Right forelimb (tissue), 1 donor: ENCODE data around the gene CERK.
"Not testable (repeated sequence)": the region's sequence is repeated elsewhere in the genome, so short reads cannot be mapped to it uniquely, and the experiment has no call there.

Source experiments
- DNase-seq: peaks from one replicate; pipeline ENCODE4 v3.0.0-alpha.2; 2018

CERK gene

DNA sequence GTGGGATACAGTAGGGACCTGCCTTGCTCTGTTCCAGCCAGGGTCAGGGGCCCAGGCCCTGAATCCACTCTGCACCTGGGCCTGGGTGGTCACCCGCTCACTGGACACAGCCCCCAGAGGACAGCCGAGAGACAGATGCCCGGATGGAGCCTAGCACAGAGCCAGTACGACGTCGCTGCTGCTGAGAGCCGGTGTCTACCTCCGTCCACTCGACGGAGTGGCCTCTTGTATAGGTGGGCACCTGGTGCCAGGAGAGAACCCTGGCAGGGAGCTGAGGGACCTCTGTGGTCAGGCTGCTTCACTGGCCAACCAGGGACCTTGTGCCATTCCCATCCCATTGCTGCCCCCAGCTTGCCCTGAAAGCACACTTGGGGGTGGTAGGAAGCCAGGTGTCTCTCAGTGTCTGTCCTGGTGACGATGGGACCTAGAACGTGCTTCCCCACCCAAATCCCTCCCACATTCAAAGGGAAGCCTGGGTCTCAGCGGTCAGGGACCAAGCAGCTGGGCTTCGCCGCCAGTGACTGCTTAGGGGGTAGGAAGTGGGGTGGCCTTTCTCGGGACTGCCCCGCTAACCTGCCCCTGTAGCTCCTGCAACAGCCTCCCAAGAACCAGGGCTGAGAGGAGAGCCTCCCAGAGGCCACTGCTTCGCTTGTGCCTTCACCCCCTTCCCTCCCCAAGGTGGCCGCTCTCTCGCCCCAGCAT, 10.3 kb upstream of the CERK start:
- DNase-seq = no peak

DNA sequence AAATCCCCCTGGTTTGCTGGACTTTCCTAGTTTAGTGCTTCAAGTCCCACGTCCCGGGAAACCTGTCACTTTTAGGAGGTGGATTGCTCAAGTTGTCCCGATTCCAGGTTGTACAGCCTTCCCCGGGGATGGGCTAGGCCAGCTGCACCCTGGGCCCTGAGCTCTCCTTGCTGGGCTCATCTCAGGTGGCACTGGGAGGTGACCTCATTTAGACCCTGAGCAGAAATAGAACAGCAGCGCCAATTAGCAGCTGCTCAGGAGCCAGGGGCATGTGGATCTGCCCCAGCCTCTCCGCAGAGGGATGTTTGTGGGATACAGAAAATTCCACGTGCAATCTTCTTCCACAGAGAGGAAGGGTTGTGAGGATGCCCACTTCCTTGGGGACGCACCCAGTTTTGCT, 9.6 kb upstream of the CERK start:
- DNase-seq = no peak

DNA sequence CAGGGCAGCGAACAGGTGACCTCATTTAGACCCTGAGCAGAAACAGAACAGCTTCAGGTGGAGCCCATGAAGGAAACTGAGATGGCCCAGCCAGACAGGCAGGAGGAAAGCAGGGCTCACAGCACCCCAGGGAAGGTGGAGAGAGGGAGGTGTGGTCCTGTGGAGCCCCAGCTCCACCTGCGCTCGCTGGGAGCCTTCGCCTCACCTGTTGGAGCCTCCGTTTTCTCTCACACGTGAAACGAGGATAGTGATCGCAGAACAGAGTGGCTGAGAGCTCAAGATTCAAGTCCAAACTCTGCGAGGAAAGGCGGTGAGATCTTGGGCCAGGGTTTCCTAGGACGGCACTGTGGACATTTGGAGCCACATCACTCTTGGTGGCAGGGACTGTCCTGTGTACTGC, 8.6 kb upstream of the CERK start:
- DNase-seq = no peak

DNA sequence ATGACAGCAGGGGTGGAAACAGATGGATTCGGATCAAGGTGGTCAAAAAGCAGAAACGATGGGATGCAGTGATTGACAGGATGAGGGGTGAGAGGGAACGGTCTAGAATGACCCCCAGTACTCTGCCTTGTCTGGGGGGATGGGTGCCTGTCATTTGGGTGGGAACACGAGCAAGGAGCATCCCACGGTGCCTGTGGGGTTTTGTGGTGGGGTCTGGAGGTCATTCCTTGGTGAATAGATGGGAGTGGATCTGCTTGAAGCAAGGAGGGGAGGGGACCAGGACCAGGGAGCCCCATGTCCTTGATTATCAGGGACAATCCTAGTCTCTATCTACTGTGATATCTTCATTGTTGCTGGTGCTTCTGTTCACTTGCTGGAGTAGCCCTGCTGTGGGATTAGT, 8.1 kb upstream of the CERK start:
- DNase-seq = no peak

DNA sequence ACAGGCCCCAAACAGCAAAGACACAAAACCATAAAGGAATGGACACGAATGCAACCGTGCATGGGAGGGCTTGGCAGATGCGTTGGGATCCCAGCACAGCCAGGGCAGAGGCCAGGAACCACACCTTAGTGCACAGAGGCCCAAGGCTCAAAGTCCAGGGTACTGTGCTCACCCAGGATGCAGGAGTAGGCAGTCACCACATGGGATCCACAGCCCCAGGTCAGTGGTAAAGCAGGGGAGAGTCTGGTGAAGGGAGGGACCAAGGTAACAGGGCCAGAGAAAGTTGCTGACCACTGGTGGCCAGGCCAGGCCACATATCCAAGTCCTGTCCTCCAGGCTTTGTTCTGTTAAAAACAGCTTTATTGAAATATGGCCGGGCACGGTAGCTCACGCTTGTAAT, 6.5 kb upstream of the CERK start:
- no peak for DNase-seq

DNA sequence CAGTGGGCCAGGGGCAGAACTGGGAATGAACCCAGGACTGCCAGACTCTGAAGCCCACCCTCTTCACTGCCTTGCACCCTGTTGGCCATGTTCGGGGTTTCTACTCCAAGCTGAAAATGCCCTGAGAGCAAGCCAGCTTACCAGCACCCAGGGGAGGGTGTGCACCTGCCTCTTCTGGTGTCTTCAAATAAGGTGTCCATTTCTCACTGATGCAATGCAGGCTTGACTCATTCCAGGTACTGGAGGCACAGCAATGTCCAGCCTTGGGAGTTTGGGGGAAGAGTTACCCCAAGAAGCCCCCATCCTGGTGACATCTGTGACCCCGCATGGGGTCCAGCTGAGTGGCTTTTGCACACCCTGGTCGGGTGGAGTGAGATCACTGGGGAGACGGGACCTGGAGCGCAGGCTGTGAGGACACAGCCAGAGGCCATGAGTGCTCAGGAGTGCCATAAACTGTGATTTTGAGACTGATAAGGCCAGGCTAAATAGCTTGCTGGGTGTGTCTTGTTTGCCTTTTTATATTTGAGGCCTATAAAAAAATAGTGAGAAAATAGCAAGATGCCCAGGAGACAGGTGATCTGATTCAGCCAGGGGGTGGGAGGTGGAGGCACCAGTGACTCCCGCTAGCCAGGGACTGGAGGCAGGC, 4.6 kb upstream of the CERK start:
- DNase-seq = no peak

DNA sequence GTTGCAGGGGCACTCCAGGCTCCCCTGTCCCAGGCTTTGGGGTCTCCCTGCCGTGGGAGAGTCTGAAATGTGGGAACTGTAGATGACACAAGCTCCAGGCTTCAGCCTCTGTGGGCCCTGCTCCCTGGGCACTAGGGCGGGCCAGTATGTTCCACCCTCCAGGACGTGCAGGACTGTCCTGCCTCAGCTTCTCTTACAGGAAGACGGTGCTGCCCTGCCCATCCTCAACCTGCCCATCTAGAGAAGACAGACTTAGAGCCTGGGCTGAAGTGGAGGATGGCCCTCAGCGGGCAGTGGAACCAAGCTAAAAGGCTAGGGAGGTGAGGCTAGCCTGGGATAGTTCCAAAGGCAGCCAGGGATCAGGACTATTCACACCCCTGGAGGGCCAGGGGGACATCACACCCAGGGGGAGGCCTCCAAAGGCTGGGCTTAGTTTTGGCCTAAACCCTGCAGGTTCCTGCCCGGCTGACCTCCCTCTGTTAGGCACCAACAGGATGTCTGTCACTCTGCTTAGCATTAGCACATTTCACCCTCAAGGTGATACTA, 4.0 kb upstream of the CERK start:
- no peak for DNase-seq

DNA sequence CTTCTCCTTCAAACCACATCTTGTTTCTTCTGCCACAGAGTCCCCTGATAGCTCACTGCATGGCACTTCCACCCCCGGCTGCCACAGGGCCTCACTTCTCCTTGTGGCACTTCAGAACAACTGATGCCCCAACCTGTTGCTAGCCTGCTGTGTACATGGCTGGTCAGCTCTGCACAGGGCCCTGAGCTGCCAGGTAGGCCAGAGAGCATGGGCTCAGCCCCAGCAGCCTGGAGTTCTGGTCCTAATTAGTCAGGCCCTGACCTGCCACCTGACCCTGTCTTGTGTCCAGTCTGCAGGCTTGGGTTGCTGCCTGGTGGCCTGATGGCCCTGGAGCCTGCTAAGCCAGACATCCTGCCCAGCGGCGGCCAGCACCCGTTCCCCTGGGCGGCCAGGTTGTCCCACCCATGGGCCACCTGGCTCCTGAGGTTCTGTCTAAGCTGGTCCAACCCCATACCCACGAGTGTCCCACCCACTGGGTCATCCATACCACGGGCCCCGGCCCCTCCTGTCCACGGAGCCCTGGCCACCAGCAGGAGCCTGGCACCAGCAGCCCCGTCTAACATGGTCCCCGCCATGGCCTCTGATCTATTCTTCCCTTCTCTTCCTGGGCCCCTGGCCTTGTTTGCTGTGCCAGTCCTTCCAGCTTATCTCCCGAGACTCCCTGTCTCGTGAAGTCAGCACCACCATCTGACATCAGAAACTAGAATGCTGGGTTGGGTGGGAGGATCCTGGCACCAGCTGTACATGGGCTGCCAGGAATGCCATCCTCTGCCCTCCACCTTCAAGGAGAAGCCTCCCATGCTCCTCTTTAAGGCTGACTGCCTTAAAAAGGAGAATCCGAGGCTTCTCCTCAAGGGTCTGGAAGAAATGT, 3.1 kb upstream of the CERK start:
- no peak for DNase-seq

DNA sequence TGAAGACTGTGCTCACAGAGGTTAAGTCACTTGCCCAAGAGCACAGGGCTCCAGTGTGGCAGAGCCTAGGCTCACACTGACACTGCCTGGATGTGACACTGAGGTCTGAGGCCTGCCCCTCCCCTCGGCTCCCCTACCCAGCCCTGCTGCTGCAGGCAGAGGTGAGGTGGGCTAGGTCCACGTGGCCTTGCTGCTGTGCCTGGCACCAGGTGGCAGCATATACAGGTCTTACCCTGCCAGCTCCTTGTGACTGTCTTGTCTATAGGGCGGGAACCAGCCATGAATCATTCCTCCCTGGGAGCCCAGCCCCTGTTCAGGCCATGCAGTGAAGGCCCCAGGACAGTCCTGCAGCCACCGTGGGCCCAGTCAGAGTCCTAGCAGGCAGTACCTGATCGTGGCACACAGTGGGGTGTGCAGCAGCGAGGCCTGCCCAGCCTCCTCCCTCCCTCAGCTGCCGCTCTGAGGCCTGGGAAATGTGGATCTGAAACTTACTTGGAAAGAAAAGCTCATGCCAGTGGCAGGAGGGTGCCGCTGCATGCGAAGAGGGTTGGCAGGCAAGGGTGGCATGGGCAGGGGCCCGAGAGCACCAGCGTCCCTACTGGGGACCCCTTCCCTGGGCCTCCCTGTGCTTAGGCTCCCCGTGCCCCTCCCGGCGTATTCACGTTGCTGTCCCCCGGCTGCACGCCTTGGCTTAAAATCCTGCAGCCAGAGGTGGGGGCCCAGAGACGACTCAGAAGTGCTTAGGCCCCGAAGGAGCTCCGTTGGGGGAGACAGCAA, 1.2 kb upstream of the CERK start:
- peak; percentile 74 for DNase-seq

DNA sequence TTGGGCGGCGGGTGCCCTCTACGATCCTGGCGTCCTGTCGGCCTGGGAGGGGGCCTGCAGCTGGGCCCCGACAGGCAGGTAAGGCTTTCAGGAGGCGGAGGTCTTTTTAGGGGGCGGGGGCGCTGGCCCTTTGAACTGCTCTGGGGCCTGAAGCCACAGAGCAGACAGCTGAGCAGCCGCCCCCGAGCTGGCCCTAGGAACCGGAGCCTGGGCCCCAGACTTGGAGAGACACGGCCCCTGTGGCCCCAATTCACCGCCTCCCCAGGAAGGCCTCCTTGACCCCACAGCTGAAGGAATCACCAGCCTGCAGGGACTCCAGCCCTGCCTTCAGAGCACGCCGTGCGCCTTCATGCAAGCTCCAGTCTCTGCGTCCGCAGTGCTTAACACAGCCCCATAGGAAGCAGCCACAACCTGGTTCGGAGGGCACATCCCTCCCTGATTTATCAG, 618 bp upstream of the CERK start:
- no peak for DNase-seq

DNA sequence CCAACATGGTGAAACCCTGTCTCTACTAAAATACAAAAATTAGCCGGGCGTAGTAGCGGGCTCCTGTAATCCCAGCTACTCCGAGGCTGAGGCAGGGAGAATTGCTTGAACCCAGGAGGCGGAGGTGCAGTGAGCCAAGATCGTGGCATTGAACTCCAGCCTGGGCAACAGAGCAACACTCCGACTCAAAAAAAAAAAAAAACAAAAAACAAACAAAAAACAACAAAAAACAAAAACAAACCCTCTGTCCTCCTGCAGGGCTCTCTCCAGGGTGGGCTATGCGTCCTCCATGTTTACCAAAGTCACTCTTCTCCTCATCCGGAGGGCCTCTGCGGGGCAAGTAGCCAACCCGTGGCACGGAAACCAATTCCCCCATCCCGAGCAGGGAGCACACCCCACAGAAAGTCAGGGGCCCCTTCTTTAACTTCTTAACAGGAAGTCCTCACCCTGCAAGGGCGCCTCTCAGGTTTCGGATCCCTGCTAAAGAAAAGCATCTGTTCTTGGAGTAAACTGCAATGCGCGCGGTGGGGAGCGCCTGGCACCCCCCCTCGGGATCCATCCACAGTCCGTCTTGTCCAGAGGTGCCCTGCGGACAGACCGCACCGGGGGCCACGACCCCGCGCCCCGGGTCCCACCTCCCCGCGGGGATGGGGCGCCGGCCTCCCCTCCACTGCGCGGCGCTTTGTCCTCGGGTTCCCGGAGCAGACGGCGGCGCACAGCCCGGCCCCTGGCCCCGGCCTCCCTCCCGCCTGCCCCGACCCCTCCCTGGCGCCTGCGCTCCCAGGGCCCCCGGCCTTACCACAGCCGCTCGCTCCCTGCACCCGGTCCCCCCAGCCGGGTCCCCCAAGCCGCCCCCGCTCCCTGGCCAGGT, 712 bp downstream of the CERK start:
- peak; percentile 77 for DNase-seq

DNA sequence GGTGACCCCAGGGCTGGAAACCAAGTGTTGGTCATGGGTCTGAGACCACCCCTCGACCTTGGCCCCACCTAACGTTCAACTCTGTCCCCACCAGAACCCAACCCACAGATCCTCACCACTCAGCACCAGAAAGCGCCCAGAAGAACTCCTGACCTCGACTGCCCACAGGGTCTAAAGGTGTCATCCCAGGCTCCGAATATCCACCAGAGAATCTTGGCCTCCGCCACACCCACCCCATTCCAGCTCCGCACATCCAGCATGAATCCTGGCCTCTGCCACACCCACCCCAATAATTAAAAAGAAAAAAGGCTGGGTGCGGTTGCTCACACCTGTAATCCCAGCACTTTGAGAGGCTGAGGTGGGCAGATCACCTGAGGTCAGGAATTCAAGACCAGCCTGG, 1.3 kb downstream of the CERK start:
- DNase-seq = no peak

DNA sequence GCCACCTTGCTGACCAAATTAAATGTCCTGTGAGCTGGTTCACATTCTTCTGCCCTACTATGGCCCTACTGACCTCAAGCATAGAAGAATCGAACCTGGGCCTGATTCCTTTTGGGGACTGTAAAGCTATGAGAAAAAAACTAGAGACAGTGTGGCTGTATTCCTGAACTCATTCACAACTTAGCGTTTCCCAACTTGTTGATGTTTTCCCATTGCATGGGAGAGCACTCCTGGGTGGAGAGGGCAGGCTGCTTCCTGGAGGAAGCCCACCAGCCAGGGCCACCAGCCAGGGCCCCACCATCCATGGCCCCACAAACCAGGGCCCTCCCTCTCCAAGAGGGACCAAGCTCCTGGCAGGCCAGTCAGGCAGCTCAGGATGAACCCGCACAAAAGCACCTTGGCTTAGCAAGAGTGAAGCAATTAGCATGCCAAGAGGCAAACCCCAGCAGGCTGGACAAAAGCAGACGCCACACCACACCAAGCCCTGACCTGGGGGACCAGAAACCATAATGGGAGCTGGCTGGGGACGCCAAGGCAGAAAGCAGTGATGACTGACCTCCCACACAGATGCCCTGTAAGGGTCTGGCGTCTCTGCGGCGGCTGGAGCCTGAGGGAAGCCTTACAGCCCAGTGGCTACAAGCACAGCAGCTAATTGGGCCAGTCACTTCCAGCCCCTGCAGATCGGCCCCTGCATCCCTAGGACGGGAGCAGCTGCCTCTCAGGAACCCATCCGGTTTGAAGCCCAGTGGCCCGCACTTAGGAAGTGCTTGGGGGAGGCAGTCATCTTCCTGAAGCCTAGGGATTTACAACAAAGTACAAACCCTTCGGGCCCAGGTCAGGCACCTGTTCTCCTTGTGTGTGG, 2.1 kb downstream of the CERK start:
- no peak for DNase-seq

DNA sequence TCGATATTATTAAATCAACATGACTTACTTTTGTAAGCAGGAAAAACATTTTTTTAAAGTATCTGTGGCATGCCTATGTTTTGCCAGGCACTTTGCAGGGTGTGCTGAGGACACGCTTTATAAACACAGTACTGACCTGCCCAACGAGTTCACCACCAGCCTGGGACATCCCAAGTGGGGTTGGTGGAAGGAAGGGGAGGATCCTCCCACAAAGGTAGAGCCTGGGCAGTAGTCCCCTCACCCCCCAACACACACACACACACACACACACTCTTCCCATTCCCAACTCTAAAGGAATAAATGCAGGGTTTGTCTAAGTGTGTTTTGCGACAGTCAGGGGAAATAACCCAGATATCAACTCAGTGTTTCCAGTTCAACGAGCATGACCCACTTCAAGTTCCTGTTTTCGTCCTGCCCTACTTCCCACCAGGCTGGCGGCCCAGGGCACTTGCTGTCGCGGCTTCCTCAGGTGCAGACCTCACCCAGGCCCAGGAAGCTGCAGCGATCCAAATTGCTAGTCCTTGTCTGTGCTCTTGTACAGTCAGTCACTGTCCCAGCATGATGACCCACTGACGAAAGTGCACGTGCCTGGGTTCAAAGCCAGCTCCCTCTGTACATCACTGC, 3.1 kb downstream of the CERK start:
- no peak for DNase-seq

DNA sequence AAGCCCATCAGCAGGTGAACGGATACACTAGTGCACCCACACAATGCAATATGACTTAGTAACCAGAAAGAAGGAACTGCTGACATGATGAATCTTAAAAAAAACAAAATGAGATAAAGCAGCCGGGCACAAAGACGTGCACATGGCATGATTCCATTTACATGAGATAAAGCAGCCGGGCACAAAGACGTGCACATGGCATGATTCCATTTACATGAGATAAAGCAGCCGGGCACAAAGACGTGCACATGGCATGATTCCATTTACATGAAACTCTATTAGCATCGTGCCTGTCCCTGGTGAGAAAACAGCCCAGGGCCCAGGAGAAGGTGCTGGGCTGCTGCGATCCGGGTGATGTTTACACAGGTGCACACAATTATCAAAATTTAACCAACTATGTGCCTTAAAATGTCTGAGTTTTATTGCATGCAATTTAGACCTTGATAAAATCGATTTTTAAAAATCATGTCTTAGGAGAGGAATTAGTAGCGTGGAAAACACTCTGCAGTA, 3.8 kb downstream of the CERK start:
- not testable (repeated sequence) for DNase-seq

DNA sequence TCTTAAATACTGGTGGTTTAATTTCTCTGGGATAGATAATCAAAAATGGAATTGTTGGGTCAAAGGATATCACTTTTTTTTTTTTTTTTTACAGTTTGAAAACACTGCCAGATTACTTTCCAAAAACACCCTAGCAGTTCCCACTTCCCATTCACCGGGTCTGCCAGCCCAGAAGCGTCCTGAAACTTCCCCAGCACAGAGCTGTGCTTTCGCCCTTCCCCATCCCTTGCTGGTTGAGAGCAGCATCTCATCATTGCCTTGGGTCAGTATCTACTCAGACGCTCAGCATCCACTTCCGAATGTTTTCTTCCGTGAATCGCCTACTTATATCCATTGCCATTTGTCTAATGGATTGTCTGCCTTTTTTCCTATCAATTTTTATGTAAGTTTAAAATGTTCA, 5.5 kb downstream of the CERK start:
- no peak for DNase-seq

DNA sequence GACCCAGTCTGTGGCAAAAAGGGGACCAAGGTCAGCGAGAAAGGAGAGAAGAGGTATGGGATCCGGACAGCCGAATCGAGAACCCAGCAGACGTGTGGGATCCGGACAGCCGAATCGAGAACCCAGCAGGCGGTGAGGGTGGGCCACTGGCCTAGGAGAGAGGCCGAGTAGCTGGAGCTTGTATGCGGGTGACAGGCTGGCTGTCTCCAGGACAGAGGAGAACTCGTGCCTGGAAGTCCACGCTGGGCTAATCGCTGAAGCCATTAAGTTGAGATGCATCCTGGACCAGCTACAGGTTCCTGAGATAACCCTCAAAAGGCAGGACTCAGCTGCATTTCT, 6.0 kb downstream of the CERK start:
- DNase-seq = no peak

DNA sequence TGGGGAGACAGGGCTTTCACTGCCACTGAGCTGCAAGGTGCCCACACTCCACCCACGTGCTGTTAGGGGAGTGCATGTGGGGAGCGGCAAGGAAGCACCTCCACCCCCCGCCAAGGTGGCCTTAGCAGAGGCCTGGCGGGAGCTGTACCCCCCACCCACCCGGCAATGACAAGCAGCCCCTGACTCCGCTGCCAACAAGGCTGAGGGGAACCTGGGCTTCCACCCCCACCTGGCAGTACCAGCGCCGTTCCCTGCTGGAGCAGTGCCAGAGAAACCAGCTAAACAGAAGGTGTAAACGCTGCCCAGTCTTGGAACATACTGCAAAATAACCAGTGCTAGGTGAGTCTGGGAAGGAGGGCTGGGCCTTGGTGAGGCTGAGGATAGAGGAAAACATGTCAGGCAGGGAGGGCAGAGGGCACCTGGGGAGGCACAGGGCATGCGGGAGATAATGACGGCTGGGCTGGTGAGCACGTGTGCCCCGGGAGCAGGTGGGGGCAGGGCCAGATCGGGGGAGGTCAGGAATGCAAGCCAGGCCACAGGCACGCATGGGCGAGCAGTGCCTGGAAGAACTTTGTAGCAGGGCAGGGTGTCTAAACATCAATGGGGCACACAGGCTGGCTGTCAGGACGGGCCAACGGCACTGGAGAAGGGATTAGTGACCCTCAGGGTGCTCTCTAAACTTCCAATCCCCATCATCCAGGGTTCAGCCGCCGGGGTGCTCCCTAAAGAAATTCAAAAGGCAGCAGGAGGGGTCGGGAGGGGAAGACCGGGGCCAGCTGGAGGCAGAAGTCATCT, 6.6 kb downstream of the CERK start:
- DNase-seq = no peak

DNA sequence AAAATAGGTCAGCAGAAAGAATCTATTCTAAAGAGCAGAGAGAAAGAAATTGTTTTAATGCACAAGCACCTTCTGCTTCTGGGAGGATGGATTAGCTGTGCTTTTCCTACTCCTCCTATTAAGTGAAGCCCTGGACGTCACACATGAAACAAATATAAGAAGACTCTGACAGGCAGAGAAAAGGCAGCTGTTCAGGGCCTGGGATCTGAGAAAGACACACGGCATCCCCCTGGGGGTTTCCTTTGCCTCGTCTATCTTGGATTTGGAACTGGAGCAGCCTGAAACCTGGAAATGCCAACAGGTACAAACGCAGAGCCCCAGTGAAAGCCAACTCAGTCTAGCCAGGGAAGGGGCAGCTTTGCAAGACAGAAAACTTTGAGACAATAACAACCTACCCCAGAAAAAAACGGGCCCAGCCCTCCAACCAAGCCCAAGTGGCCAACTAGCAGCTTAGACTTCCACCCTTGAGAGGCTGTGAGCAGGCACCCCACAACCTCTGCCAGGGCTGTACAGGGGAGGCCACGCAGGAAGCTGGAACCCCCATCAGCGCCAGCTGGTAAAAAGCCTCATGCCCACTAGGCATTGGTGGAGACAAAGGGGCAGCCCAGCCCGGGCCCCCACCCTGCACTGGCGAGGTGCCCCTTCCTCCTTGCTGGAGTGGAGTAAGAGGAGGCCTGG, 7.3 kb downstream of the CERK start:
- DNase-seq = no peak
